ENCODE measurements around the gene CAMTA1.
"Not testable (repeated sequence)": the region's sequence is repeated elsewhere in the genome, so short reads cannot be mapped to it uniquely, and the experiment has no call there.

- TF ChIP-seq CTCF, POLR2AphosphoS5, EP300 (IDR thresholded peaks at IDR 0.05): not testable (repeated sequence)
Measured at GRCh38 chr1:7689307-7689706, 904.1 kb downstream of the CAMTA1 start.

All from upper lobe of left lung (tissue), 4 donors.